Measurements from ENCODE around the gene EPC1. TPM values are rescaled to one million over a fixed set of nuclear protein-coding genes. Genes with fewer than 3 reads are reported as not detected.

Gene EPC1
- total and polyA plus RNA-seq, 10 donors, result 16.0 to 69.2 (median 57.4) TPM

DNA sequence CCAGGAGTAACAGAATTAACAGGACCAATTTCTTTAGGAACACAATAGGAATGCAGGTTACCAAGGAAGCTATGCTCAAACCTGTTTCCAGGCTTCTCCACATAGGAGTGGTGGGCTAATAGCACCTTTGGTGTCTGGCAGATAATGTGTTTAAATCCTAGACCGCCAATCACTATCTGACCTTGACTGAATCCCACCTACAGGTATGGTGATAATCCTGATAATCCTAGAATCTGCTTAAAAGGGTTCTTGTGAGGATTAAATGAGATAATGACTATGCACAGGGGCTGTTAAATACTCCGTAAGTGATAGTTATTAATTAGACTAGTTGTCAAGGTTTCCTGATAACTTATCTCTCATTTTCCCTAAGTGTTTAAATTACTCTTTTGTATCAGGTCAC, 81.2 kb downstream of the EPC1 start:
- H3K4me3 ChIP-seq, result no peak overlapping the region
- no peaks in the 10 kb centered on the region for H3K9me3 ChIP-seq
- TF ChIP-seq POLR2AphosphoS5 (IDR thresholded peaks at IDR 0.05) (no peak), POLR2A (IDR thresholded peaks at IDR 0.05) (no peak), CTCF (IDR thresholded peaks at IDR 0.05 in 8 of 11, conservative IDR thresholded peaks at IDR 0.05 in 3 of 11) (no peak)
- no peak for DNase-seq
- H3K36me3 ChIP-seq, result peaks cover 0 to 48% (median 33%) of the 10 kb centered on the region in 6 donors
- intact Hi-C loops (cut with DNase I; ENCODE audit: low total_unique reads), result no loop called here
- no peaks in the 10 kb centered on the region for H3K27me3 ChIP-seq (replicated peaks in 1 of 7)
- H3K27ac ChIP-seq, result no peak overlapping the region
- 87 to 93% (median 89%) methylated on average over 2 of the region's 2 CpGs for WGBS, 5 donors
- H3K4me1 ChIP-seq, result no peaks in the 10 kb centered on the region

- H3K27ac ChIP-seq, result no peak overlapping the region
- no peaks in the 10 kb centered on the region for H3K27me3 ChIP-seq (replicated peaks in 1 of 7)
- no peaks in the 10 kb centered on the region for H3K9me3 ChIP-seq
- peaks cover 0 to 24% (median 11%) of the 10 kb centered on the region in 6 donors for H3K36me3 ChIP-seq
- H3K4me1 ChIP-seq, result no peaks in the 10 kb centered on the region
- 83 to 96% (median 91%) methylated on average over 1 of the region's 1 CpG for WGBS, 5 donors
- H3K4me3 ChIP-seq, result no peak overlapping the region
- no peak for DNase-seq
- intact Hi-C loops (cut with DNase I; ENCODE audit: low total_unique reads), result no loop called here
- TF ChIP-seq CTCF (IDR thresholded peaks at IDR 0.05 in 8 of 11, conservative IDR thresholded peaks at IDR 0.05 in 3 of 11) (no peak), POLR2A (IDR thresholded peaks at IDR 0.05) (no peak), POLR2AphosphoS5 (IDR thresholded peaks at IDR 0.05) (no peak)
These were observed 83.7 kb downstream of the EPC1 start for GRCh38 chr10:32263300-32263699.

GRCh38 chr10:32259551-32259950, 87.4 kb downstream of the EPC1 start:
- Histone ChIP-seq H3K4me3 (no peak overlapping the region), H3K9me3 (no peaks in the 10 kb centered on the region), H3K4me1 (peaks cover 0 to 13% (median 9%) of the 10 kb centered on the region in 6 donors), H3K27me3 (replicated peaks in 1 of 7) (no peaks in the 10 kb centered on the region), H3K27ac (no peak overlapping the region), H3K36me3 (no peaks in the 10 kb centered on the region)
- WGBS, 5 donors, result 93 to 99% (median 97%) methylated on average over 4 of the region's 4 CpGs
- intact Hi-C loops (cut with DNase I; ENCODE audit: low total_unique reads), result loop anchor here (5.0 kb wide), 2 partner anchors 88 to 108 kb away; partner anchors contain the start of gene EPC1
- TF ChIP-seq POLR2A (IDR thresholded peaks at IDR 0.05) (no peak), CTCF (IDR thresholded peaks at IDR 0.05 in 8 of 11, conservative IDR thresholded peaks at IDR 0.05 in 3 of 11) (no peak), POLR2AphosphoS5 (IDR thresholded peaks at IDR 0.05) (no peak)
- DNase-seq, result no peak

DNA sequence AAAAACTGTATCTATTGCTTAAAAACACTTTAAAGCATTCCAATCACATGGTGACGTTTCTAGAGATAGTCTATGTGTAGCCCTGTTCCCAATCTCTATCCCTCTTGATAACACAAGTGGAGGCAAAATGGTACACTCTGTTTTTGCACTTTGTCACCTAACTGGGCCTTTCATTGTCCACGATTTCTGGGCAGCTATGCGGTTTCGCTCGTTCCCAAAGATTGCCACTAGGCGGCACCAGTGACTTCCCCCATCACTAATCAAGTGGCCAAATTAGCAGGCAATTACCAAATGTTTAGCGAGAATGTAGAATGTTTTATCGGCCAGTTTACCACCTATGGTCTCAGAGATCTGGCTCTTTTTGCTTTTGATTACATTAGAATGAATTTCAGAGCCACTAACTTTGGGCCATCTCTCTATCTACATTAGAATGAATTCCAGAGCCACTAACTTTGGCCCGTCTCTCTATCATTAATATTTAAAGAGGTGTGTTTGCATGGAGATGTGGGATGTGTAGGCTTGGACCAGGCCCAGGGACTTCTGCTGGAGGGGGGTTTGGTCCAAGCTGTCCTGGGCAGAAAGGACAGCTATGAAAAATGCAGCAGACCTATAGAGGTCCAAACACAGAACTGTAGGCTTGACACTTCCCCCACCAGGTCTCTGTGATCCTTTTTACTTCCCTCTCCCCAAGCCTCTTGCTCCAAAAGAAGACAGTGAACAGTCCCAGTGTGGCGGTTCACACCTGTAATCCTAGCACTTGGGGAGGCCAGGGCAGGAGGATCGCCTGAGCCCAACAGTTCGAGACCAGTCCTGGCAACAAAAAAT, 90.1 kb downstream of the EPC1 start:
- 28 to 36% (median 29%) methylated on average over 12 of the region's 12 CpGs for WGBS, 5 donors
- Histone ChIP-seq H3K4me1 (peaks cover 0 to 13% (median 9%) of the 10 kb centered on the region in 6 donors), H3K36me3 (no peaks in the 10 kb centered on the region), H3K4me3 (peak overlapping the region in 1 of 8 donors; percentile 24), H3K9me3 (no peaks in the 10 kb centered on the region), H3K27me3 (replicated peaks in 1 of 7) (no peaks in the 10 kb centered on the region), H3K27ac (no peak overlapping the region)
- TF ChIP-seq POLR2A (IDR thresholded peaks at IDR 0.05) (no peak), CTCF (IDR thresholded peaks at IDR 0.05 in 8 of 11, conservative IDR thresholded peaks at IDR 0.05 in 3 of 11) (peak; percentile 77 to 93 (median 88))
- peak; percentile 85 for DNase-seq
- intact Hi-C loops (cut with DNase I; ENCODE audit: low total_unique reads), result loop anchor here (5.0 kb wide), 2 partner anchors 90 to 110 kb away; partner anchors contain the start of gene EPC1
